Breast epithelium (tissue), 4 donors: ENCODE data around the gene ATP13A1. TPM values are rescaled to one million over a fixed set of nuclear protein-coding genes. Genes with fewer than 3 reads are reported as not detected.
"Not testable (repeated sequence)": the region's sequence is repeated elsewhere in the genome, so short reads cannot be mapped to it uniquely, and the experiment has no call there.

Source experiments
- DNase-seq, 2 donors: peaks; one replicate each; pipeline ENCODE4 v3.0.0-alpha.2; 2019; ENCODE audit warnings: low spot score in 2 of 2
- H3K27ac ChIP-seq, 2 donors: fragments of 200-600 bp; sonication (generic) in 1 of 2; one replicate each; pipeline ENCODE4 v1.5.1; 2016 to 2019; ENCODE audit warnings: mild to moderate bottlenecking in 1 of 2
- H3K27me3 ChIP-seq, 2 donors: fragments of 200-600 bp; sonication (generic) in 1 of 2; one replicate each; pipeline versions ENCODE4 v1.5.1 to v1.6.0; 2017 to 2019; ENCODE audit warnings: control low read depth in 1 of 2, mild to moderate bottlenecking in 1 of 2
- H3K36me3 ChIP-seq: fragments of 200-600 bp; one replicate; pipeline ENCODE4 v1.5.1; 2019
- H3K4me1 ChIP-seq, 2 donors: fragments of 200-600 bp; sonication (generic); one replicate each; pipeline ENCODE4 v1.5.1; 2016 to 2019; ENCODE audit warnings: control low read depth in 1 of 2
- H3K4me3 ChIP-seq, 3 donors: fragments of 200-600 bp; sonication (generic); 1 replicate in 2 of 3; 2 replicates in 1 of 3; pipeline ENCODE4 v1.5.1; 2016 to 2019; ENCODE audit warnings: mild to moderate bottlenecking in 3 of 3, moderate library complexity in 2 of 3
- H3K9me3 ChIP-seq, 2 donors: fragments of 200-600 bp; sonication (generic) in 1 of 2; one replicate each; pipeline ENCODE4 v1.5.1; 2016 to 2019; ENCODE audit warnings: control low read depth in 1 of 2
- POLR2A ChIP-seq: fragments of 450-650 bp; IDR thresholded peaks from one replicate; pipeline ENCODE4 v1.6.1; 2016; ENCODE audit warnings: antibody characterized with exemption, mild to moderate bottlenecking, moderate library complexity
- POLR2AphosphoS5 ChIP-seq, 3 donors: sonication (generic); formaldehyde crosslinking; IDR thresholded peaks; one replicate each; pipeline ENCODE4 v1.6.1; 2017; ENCODE audit warnings: antibody characterized with exemption in 3 of 3
- intact Hi-C: fragments of 100-400 bp; cut with DNase I; formaldehyde crosslinking; loops from one replicate; pipeline ENCODE4 v1.15.1; 2023; ENCODE audit warnings: low total_unique reads
- total RNA-seq, 3 donors: library from RNA; depleted of rRNA; stranded (reverse); fragments of >200 nt; gene quantifications; one replicate each; pipeline ENCODE4 v1.1.0, GENCODE V29; 2016
- TF ChIP-seq, protein P1 (sequence below), 3 donors: fragments of 450-650 bp; IDR thresholded peaks; one replicate each; pipeline ENCODE4 v1.5.1; 2016 to 2017; ENCODE audit warnings: antibody characterized with exemption in 3 of 3, mild to moderate bottlenecking in 3 of 3, moderate library complexity in 3 of 3

The ATP13A1 gene
- total RNA-seq, 3 donors from 2014 or later = 155 to 222 (median 189) TPM

DNA sequence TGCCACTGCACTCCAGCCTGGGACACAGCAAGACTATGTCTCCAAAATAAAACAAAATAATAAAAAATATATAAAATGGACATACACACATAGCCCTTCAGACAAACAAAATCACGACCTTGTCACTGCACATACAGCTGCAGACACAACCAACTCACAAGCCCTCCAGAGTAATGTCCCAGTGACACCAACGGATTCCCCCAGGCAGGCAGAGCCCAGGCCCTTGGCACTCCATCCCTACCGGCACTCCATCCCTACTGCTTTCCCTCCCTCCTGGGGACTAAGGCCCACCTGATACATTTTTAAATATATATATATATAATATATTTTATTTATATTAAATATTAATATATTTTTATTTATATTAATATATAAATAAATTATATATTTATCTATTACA is 23.6 kb upstream of the ATP13A1 start:
- no peak for DNase-seq

DNA sequence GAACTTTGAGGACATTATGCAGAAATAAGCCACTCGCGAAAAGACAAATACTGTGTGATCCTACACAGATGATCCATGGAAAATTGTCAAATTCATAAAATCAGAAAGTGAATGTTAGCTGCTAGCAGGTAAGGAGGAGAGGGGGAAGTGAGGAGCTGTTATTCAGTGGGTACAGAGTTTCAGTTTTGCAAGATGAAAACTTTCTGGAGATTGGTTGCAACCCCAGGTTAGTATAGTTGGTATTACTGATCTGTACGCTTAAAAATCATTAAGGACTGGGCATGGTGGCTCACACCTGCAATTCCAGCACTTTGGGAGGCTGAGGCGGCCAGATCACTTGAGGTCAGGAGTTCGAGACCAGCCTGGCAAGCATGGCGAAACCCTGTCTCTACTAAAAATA is 23.1 kb upstream of the ATP13A1 start:
- Histone ChIP-seq H3K4me1 (no peaks in the 10 kb centered on the region), H3K27me3 (no peaks in the 10 kb centered on the region), H3K36me3 (no peaks in the 10 kb centered on the region), H3K9me3 (peaks cover 29 to 47% of the 10 kb centered on the region in 2 donors), H3K27ac (no peak overlapping the region), H3K4me3 (no peak overlapping the region)
- DNase-seq = no peak
- intact Hi-C loops = no loop called here
- TF ChIP-seq, protein P1, sequence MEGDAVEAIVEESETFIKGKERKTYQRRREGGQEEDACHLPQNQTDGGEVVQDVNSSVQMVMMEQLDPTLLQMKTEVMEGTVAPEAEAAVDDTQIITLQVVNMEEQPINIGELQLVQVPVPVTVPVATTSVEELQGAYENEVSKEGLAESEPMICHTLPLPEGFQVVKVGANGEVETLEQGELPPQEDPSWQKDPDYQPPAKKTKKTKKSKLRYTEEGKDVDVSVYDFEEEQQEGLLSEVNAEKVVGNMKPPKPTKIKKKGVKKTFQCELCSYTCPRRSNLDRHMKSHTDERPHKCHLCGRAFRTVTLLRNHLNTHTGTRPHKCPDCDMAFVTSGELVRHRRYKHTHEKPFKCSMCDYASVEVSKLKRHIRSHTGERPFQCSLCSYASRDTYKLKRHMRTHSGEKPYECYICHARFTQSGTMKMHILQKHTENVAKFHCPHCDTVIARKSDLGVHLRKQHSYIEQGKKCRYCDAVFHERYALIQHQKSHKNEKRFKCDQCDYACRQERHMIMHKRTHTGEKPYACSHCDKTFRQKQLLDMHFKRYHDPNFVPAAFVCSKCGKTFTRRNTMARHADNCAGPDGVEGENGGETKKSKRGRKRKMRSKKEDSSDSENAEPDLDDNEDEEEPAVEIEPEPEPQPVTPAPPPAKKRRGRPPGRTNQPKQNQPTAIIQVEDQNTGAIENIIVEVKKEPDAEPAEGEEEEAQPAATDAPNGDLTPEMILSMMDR (IDR thresholded peaks at IDR 0.05) = no peak
- TF ChIP-seq POLR2AphosphoS5 (IDR thresholded peaks at IDR 0.05) (no peak), POLR2A (no peak)

More for the DNA sequence above, 23.6 kb upstream of the ATP13A1 start:
- H3K27ac ChIP-seq = no peak overlapping the region
- no peaks in the 10 kb centered on the region for H3K4me1 ChIP-seq
- TF ChIP-seq POLR2A (no peak), POLR2AphosphoS5 (IDR thresholded peaks at IDR 0.05) (no peak)
- TF ChIP-seq, protein P1 (IDR thresholded peaks at IDR 0.05) = no peak
- peaks cover 29 to 44% of the 10 kb centered on the region in 2 donors for H3K9me3 ChIP-seq
- H3K4me3 ChIP-seq = no peak overlapping the region
- H3K27me3 ChIP-seq = no peaks in the 10 kb centered on the region
- intact Hi-C loops = no loop called here
- H3K36me3 ChIP-seq = no peaks in the 10 kb centered on the region

DNA sequence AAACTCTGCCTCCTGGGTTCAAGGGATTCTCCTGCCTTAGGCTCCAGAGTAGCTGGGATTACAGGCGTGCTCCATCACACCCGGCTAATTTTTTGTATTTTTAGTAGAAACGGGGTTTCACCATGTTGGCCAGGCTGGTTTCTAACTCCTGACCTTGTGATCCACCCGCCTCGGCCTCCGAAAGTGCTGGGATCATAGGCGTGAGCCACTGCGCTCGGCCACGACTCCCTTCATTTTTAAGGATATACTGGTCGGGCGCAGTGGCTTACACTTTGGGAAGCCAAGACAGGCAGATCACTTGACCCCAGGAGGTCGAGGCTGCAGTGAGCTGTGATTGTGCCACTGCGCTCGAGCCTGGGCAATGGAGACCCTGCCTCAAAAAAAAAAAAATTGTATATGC is 22.6 kb upstream of the ATP13A1 start:
- H3K36me3 ChIP-seq, intact Hi-C loops, H3K27ac ChIP-seq, H3K4me3 ChIP-seq, H3K4me1 ChIP-seq, DNase-seq, H3K27me3 ChIP-seq: not testable (repeated sequence)
- H3K9me3 ChIP-seq = peaks cover 29 to 50% of the 10 kb centered on the region in 2 donors

DNA sequence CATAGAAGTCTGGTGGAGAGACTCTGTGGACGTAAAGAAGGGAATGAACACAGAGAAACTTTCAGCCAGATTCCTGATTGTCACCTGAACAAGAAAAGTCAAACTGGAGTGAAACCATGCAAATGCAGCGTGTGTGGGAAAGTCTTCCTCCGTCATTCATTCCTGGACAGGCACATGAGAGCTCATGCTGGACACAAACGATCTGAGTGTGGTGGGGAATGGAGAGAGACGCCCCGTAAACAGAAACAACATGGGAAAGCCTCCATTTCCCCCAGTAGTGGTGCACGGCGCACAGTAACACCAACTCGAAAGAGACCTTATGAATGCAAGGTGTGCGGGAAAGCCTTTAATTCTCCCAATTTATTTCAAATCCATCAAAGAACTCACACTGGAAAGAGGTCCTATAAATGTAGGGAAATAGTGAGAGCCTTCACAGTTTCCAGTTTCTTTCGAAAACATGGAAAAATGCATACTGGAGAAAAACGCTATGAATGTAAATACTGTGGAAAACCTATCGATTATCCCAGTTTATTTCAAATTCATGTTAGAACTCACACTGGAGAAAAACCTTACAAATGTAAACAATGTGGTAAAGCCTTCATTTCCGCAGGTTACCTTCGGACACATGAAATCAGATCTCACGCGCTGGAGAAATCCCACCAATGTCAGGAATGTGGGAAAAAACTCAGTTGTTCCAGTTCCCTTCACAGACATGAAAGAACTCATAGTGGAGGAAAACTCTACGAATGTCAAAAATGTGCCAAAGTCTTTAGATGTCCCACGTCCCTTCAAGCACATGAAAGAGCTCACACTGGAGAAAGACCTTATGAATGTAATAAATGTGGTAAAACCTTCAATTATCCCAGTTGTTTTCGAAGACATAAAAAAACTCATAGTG is 15.9 kb upstream of the ATP13A1 start:
- H3K9me3 ChIP-seq = peaks cover 19 to 51% of the 10 kb centered on the region in 2 donors
- intact Hi-C loops = no loop called here
- TF ChIP-seq, protein P1 (IDR thresholded peaks at IDR 0.05) = no peak
- H3K4me1 ChIP-seq = no peaks in the 10 kb centered on the region
- DNase-seq = no peak
- no peak overlapping the region for H3K4me3 ChIP-seq
- no peak overlapping the region for H3K27ac ChIP-seq
- H3K36me3 ChIP-seq = no peaks in the 10 kb centered on the region
- no peaks in the 10 kb centered on the region for H3K27me3 ChIP-seq

DNA sequence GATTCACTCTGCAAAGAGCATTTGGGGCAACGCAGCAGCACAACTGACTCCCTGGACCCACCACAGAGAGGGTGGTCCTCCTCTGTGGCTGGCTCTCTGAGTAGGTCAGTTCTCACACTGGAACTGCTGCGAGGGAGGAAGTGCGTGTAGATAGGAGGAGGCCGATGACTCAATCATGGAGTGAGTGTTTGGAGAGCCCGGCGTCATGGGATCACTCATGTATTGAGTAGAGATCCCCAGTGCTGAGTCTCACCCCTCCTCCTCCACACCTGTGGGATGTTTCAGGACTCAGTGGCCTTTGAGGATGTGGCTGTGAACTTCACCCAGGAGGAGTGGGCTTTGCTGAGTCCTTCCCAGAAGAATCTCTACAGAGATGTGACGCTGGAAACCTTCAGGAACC is 14.1 kb upstream of the ATP13A1 start:
- intact Hi-C loops = no loop called here
- TF ChIP-seq POLR2AphosphoS5 (IDR thresholded peaks at IDR 0.05) = no peak
- no peak for TF ChIP-seq POLR2A
- no peak for DNase-seq
- Histone ChIP-seq H3K27ac (no peak overlapping the region), H3K27me3 (no peaks in the 10 kb centered on the region), H3K9me3 (peaks cover 17 to 36% of the 10 kb centered on the region in 2 donors), H3K4me1 (no peaks in the 10 kb centered on the region), H3K36me3 (no peaks in the 10 kb centered on the region), H3K4me3 (no peak overlapping the region)

DNA sequence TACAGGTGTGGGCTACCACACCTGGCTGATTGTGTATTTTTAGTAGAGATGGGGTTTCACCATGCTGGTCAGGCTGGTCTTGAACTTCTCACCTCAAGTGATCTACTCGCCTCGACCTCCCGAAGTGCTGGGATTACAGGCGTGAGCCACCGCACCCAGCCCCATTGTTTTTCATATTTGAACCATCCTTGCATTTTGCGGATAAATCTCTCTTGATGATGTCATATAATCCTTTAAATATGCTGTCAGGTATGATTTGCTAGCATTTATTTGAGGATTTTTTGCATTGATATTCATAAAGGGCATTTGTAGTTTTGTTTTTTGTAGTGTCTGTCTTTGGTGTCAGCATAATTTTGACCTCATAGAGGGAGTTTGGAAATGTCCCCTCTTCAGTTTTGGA is 10.8 kb upstream of the ATP13A1 start:
- Histone ChIP-seq H3K27ac (no peak overlapping the region), H3K27me3 (no peaks in the 10 kb centered on the region), H3K4me3 (no peak overlapping the region), H3K9me3 (peaks cover 8 to 10% of the 10 kb centered on the region in 2 donors), H3K36me3 (no peaks in the 10 kb centered on the region), H3K4me1 (no peaks in the 10 kb centered on the region)
- intact Hi-C loops = no loop called here
- TF ChIP-seq POLR2AphosphoS5 (IDR thresholded peaks at IDR 0.05) = no peak
- no peak for TF ChIP-seq POLR2A
- TF ChIP-seq, protein P1 (IDR thresholded peaks at IDR 0.05) = no peak
- no peak for DNase-seq
